HUES64 (cell line): ENCODE data around the gene GTF2F1.
"Not testable (repeated sequence)": the region's sequence is repeated elsewhere in the genome, so short reads cannot be mapped to it uniquely, and the experiment has no call there.

ENCODE experiments used
- H3K27ac ChIP-seq: 2 replicates; pipeline ENCODE4 v1.7.0; 2013; ENCODE audit warnings: low read depth, low read length, inconsistent platforms
- H3K27me3 ChIP-seq: 2 replicates; pipeline ENCODE4 v1.6.1; 2013; ENCODE audit warnings: mild to moderate bottlenecking, low read length; ENCODE audit not compliant: insufficient read depth
- H3K36me3 ChIP-seq: 2 replicates; pipeline ENCODE4 v1.6.1; 2013; ENCODE audit warnings: mild to moderate bottlenecking, low read length; ENCODE audit not compliant: insufficient read depth
- H3K4me1 ChIP-seq: 2 replicates; pipeline ENCODE4 v1.6.1; 2013; ENCODE audit warnings: mild to moderate bottlenecking, low read length, moderate library complexity; ENCODE audit not compliant: insufficient read depth
- H3K4me3 ChIP-seq: 2 replicates; pipeline ENCODE4 v1.5.1; 2013; ENCODE audit warnings: mild to moderate bottlenecking, low read length, moderate library complexity
- H3K9ac ChIP-seq: 2 replicates; pipeline ENCODE4 v1.6.1; 2013; ENCODE audit warnings: mild to moderate bottlenecking, low read depth, low read length
- H3K9me3 ChIP-seq: 2 replicates; pipeline ENCODE4 v1.6.1; 2013; ENCODE audit warnings: low read depth, low read length; ENCODE audit not compliant: insufficient read depth
- WGBS: fragments of 150-250, 120-280 bp; methylation state at CpG from one replicate; pipeline ENCODE4 v1.1.7; 2013; ENCODE audit warnings: missing lambda C conversion rate; 5-methylcytosine and 5-hydroxymethylcytosine counted together

GTF2F1 gene

DNA sequence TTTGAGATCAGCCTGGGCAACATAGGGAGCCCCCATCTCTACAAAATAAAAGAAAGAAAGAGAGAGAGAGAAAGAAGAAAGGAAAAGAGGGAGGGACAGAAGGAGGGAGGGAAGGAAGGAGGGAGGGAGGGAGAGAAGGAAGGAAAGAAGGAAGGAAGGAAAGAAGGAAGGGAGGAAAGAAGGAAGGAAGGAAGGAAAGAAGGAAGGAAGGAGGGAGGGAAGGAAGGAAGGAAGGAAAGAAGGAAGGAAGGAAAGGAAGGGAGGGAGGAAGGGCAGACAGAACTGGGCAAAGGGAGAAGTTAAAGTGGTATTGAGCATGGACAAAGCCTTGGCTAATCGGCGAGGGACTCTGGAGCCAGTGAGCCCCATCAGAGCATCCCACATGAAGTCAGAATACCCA, 43.7 kb downstream of the GTF2F1 start:
- not testable (repeated sequence) for H3K4me3 ChIP-seq, H3K9ac ChIP-seq, H3K9me3 ChIP-seq, H3K36me3 ChIP-seq, H3K27me3 ChIP-seq, H3K27ac ChIP-seq, H3K4me1 ChIP-seq
- WGBS = 88% methylated on average over 2 of the region's 2 CpGs

DNA sequence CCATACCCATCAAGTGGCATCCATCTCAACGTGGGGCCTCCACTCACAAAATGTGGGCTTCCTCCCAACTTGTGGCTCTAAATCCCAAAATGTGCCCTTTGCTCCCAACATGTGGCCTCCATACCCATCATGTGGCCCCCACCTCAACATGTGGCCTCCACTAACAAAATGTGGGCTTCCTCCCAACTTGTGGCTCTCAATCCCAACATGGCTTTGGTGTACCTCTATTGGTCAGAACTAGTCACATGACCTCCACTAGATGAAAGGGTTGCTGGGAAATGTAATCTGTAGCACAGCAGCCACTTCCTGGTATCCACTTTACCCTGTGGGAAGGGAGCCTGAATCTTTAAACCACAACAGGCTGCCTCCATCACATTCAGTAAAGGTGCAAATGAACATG, 49.5 kb downstream of the GTF2F1 start:
- Histone ChIP-seq H3K36me3 (no peaks in the 10 kb centered on the region), H3K4me1 (no peaks in the 10 kb centered on the region), H3K27ac (no peak overlapping the region), H3K27me3 (no peaks in the 10 kb centered on the region), H3K4me3 (no peak overlapping the region), H3K9me3 (peaks cover 3% of the 10 kb centered on the region; the same call in 1 of the 2 replicates), H3K9ac (no peak overlapping the region)
- 84% methylated on average over 1 of the region's 1 CpG for WGBS

DNA sequence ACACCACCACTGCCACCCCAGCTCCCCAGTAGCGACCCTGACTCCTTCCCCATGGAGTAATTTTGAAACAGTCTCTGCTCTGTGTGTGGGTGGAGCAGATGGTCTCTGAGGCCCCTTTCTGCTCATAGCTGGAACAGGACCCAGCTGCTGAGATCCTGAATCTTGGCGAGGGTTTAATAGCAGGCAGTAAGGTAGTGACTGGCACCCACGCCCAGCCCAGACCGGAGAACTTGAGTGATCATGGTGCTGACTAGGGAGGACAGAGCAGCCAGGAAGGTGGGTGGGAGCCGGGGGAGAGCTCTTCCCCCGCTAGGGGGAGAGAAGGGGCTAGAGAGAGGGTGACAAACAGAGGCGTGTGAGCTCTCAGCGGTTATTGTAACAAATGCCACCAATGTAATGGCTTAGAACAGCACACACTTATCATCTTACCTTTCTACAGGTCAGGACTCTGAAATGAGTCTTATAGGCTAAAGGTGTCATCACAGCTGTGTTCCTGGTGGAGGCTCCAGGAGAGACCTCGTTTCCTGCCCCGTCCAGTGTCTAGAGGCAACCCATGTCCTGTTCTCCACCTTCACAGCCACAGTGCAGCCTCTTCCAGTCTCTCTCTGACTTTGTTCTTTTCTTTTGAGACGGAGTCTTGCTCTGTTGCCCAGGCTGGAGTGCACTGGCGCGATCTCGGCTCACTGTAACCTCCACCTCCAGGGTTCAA, 52.3 kb downstream of the GTF2F1 start:
- Histone ChIP-seq H3K9ac (no peak overlapping the region), H3K27ac (no peak overlapping the region), H3K36me3 (no peaks in the 10 kb centered on the region), H3K9me3 (peaks cover 3% of the 10 kb centered on the region; the same call in 1 of the 2 replicates), H3K4me3 (no peak overlapping the region), H3K4me1 (no peaks in the 10 kb centered on the region), H3K27me3 (no peaks in the 10 kb centered on the region)
- WGBS = 73% methylated on average over 13 of the region's 14 CpGs

DNA sequence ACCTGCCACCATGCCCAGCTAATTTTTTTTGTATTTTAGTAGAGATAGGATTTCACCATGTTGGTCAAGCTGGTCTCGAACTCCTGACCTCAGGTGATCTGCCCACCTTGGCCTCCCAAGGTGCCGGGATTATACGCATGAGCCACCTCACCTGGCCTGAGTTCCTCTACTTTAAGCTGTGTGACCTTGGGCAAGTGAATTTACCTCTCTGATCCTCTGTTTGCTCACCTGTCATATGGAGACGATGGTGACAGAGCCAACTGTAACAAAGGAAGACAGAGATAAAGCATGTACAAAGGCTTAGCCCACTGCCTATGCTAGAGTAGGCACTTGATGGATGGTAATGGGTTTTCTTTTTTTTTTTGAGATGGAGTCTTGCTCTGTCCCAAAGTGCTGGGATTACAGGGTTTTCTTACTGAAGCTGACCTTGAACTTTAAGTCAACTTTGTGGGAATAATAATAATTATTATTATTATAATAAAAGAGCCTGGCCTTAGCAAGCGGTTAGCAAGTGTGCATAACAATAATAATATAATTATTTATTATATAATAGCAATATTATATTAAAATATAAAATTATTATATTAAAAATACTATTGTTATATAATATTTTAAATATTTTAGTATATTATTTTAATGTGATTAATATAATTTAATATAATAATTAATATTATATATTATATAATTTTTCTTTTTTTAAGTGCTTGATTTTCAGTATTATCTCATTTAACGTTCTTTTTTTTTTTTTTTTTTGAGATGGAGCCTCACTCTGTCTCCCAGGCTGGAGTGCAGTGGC, 58.3 kb downstream of the GTF2F1 start:
- Histone ChIP-seq H3K4me1 (no peaks in the 10 kb centered on the region), H3K27ac (no peak overlapping the region), H3K9me3 (no peaks in the 10 kb centered on the region), H3K4me3 (no peak overlapping the region), H3K27me3 (no peaks in the 10 kb centered on the region), H3K36me3 (no peaks in the 10 kb centered on the region), H3K9ac (no peak overlapping the region)
- WGBS = 92% methylated on average over 5 of the region's 6 CpGs

DNA sequence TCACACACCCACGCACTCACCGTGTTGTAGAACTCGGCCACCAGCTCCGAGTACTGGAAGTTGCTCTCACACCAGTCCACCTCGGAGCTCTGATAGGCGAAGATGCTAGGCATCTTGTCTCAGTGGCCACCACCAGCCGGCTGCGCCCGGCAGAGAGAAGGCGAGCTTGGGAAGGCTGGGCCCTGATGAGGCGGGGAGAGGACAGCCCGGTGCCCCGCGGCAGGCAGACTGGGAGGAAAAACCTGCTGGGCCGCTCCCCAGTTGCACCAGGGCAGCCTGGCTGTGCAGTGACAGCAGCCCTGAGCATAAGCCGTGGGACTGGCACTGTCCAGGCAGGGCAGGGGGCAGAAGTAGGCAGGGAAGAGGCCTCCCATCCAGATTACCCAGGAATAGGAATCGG, 59.5 kb downstream of the GTF2F1 start, which contains the start of gene ACER1:
Gene ACER1, minus strand, starts transcription at position 174 of the 400 bp plus-strand sequence. Its CDS starts 61 bp downstream, at position 113.
- Histone ChIP-seq H3K9me3 (no peaks in the 10 kb centered on the region), H3K27ac (no peak within 1 kb of the TSS), H3K4me3 (no peak within 1 kb of the TSS), H3K27me3 (no peaks in the 10 kb centered on the region), H3K36me3 (no peaks in the 10 kb centered on the region), H3K9ac (no peak within 1 kb of the TSS), H3K4me1 (no peaks in the 10 kb centered on the region)
- 86% methylated on average over 17 of the region's 17 CpGs for WGBS
